KOPT-K1 (cell line): Measurements from ENCODE around the gene AP1G1.
"Not testable (repeated sequence)": the region's sequence is repeated elsewhere in the genome, so short reads cannot be mapped to it uniquely, and the experiment has no call there.

ENCODE experiments used
- H3K27ac ChIP-seq: fragments of 200-600 bp; sonication (generic); 2 replicates; pipeline ENCODE4 v1.5.1; 2016; ENCODE audit warnings: antibody characterized with exemption, mild to moderate bottlenecking, low read depth, low read length; ENCODE audit not compliant: poor library complexity, severe bottlenecking
- H3K36me3 ChIP-seq: fragments of 200-600 bp; sonication (generic); 2 replicates; pipeline ENCODE4 v1.5.1; 2017; ENCODE audit warnings: antibody characterized with exemption, mild to moderate bottlenecking, low read length, moderate library complexity; ENCODE audit not compliant: insufficient read depth
- H3K9me3 ChIP-seq: fragments of 200-600 bp; sonication (generic); 2 replicates; pipeline ENCODE4 v1.5.1; 2017; ENCODE audit warnings: antibody characterized with exemption, low read length, mild to moderate bottlenecking; ENCODE audit not compliant: insufficient read depth, poor library complexity, severe bottlenecking

The AP1G1 gene

GRCh38 chr16:71709229-71709781 lies 99.3 kb downstream of the AP1G1 start:
- Histone ChIP-seq H3K27ac (no peak overlapping the region), H3K9me3 (no peaks in the 10 kb centered on the region), H3K36me3 (no peaks in the 10 kb centered on the region)

DNA sequence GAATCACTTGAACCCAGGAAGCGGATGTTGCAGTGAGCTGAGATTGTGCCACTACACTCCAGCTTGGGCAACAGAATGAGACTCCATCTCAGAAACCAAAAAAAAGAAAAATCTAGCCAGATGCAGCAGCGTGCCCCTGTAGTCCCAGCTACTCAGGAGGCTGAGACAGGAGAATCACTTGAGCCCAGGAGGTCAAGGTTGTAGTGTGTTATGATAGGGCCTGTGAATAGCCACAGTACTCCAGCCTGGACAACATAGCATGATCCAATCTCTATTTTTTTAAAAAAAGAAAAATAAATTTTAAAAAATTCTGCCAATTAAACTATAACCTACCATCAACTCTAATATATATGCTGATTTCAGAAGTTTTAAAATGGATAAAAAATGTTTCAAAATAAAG lies 99.9 kb downstream of the AP1G1 start:
- Histone ChIP-seq H3K27ac (no peak overlapping the region), H3K9me3 (no peaks in the 10 kb centered on the region), H3K36me3 (no peaks in the 10 kb centered on the region)

DNA sequence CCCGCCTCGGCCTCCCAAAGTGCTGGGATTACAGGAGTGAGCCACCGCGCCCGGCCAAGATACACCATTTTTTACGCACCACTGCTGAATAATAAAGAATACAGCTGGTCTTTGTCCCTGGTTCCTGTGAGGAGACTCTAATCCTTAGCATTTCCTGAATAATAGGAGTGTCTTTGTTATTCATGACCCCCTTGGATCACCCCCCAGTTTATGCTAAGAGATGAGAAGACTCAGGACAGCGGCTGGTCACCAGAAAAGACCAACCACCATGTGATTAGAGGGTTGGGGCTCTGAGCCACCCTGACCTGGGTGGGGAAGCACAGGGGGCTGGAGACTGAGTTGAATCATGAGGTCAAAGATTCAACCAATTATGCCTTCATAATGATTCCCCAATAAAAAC lies 101.4 kb downstream of the AP1G1 start:
- no peak overlapping the region for H3K27ac ChIP-seq
- no peaks in the 10 kb centered on the region for H3K36me3 ChIP-seq
- H3K9me3 ChIP-seq = no peaks in the 10 kb centered on the region

DNA sequence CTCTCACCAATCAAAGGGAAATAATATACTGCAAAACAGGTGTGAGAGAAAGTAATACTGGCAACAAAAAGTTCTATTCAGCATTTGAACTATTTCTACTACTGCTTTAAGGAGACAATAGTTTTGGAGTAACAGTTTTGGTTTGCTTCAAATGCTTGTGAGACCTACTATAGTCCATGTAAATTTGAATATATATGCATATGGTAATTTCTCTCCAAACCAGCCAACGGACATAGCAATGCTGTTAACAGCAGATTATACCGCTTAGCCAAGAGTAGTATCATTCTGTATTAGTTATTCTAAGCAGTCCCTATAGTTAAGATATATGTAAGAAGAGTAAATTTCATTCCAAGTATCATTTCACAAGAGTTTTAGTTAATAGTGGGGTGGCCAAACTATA lies 102.6 kb downstream of the AP1G1 start:
- Histone ChIP-seq H3K36me3 (0 out of 2 replicates have a peak, but pooled peaks cover 3% of the 10 kb centered on the region), H3K9me3 (no peaks in the 10 kb centered on the region), H3K27ac (no peak overlapping the region)

GRCh38 chr16:71703333-71703732 lies 105.3 kb downstream of the AP1G1 start:
- no peaks in the 10 kb centered on the region for H3K9me3 ChIP-seq
- no peak overlapping the region for H3K27ac ChIP-seq
- peaks cover 10% of the 10 kb centered on the region; the same call in 1 of the 2 replicates for H3K36me3 ChIP-seq

DNA sequence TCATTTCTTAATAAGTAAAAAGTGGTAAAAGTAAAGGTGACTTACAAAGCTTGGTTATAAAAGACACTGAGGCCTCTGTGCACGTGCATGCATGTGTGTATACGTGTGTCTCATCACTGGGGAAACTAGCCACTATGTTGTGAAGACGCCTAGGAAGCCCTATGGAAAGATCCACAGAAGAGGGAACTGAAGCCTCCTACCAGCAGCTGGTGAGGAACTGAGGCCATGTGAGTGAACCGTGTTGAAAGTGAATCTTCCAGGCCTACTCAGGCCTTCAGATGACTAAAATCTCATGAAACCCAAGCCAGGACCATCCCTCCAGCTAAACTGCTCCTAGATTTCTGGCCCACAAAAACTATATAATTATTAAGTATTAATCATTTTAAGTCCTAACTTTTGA lies 107.8 kb downstream of the AP1G1 start:
- Histone ChIP-seq H3K9me3 (no peaks in the 10 kb centered on the region), H3K36me3 (peaks cover 14% of the 10 kb centered on the region; the same call in 1 of the 2 replicates), H3K27ac (no peak overlapping the region)

GRCh38 chr16:71698491-71698890 lies 110.1 kb downstream of the AP1G1 start:
- Histone ChIP-seq H3K9me3 (no peaks in the 10 kb centered on the region), H3K36me3 (peaks cover 14% of the 10 kb centered on the region; the same call in 1 of the 2 replicates), H3K27ac (no peak overlapping the region)

DNA sequence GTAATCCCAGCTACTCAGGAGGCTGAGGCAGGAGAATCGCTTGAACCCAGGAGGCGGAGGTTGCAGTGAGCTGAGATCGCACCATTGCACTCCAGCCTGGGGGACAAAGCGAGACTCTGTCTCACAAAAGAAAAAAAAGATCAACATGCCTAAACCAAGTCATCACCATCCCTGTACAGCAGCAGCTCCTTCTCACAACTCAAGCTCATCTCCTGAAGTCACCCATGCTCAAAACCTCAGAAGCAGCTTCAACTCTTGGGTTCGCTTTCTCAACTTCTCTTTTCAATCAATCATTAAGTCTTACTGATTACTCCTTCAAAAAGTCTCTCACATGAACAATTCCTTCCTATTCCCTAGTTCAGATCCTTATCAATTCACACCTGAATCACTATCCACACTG lies 115.5 kb downstream of the AP1G1 start:
- no peak overlapping the region for H3K27ac ChIP-seq

DNA sequence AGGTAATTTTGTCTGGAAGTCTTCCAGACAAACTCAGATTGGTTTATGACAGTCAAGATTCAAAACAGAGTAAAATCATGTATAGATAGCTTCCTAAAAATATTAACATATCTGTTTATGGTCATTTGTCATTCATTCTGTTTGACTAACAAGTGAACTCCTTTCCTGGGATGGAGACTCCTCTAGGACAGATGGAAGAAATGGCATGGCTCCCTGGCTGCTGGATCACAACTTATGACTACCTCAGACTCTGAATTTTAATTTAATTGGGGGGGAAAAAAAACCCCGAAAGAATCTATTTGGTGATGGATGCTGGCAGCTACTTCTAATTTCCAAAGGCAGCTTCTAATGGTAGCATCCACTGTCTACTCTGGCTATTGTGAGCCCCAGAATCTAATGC lies 118.7 kb downstream of the AP1G1 start:
- H3K36me3 ChIP-seq = peaks cover 25% of the 10 kb centered on the region
- no peaks in the 10 kb centered on the region for H3K9me3 ChIP-seq
- H3K27ac ChIP-seq = no peak overlapping the region

More for the DNA sequence above, 115.5 kb downstream of the AP1G1 start:
- peaks cover 12% of the 10 kb centered on the region for H3K36me3 ChIP-seq
- no peaks in the 10 kb centered on the region for H3K9me3 ChIP-seq

- H3K36me3 ChIP-seq = peaks cover 42% of the 10 kb centered on the region
- no peak overlapping the region for H3K27ac ChIP-seq
Observed at GRCh38 chr16:71687861-71688260, 120.8 kb downstream of the AP1G1 start.

DNA sequence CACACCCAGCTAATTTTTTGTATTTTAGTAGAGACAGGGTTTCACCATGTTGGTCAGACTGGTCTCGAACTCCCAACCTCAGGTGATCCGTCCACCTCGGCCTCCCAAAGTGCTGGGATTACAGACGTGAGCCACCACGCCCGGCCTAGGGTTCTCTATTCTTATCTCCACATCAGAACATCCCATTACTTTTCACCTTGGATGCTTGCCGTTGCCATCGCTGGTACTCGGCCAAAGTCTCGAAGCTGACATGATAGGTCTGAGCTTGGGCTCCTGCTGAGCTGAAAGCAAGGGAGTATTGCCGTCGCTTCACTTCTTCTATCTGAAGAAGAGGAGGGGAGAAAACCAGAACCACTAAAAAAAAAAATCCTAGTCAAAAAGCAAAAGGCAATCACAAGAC lies 124.4 kb downstream of the AP1G1 start:
- not testable (repeated sequence) for H3K27ac ChIP-seq, H3K9me3 ChIP-seq
- peaks cover 40% of the 10 kb centered on the region for H3K36me3 ChIP-seq

More at GRCh38 chr16:71687861-71688260, 120.8 kb downstream of the AP1G1 start:
- peaks cover 7% of the 10 kb centered on the region for H3K9me3 ChIP-seq

GRCh38 chr16:71681360-71681759 lies 127.3 kb downstream of the AP1G1 start:
- no peak overlapping the region for H3K27ac ChIP-seq
- H3K9me3 ChIP-seq = peaks cover 9% of the 10 kb centered on the region
- H3K36me3 ChIP-seq = peaks cover 38% of the 10 kb centered on the region
